GM19467 (cell line): ENCODE data around the gene TLDC2.
"Not testable (repeated sequence)": the region's sequence is repeated elsewhere in the genome, so short reads cannot be mapped to it uniquely, and the experiment has no call there.

ENCODE experiments used
- ATAC-seq: cut with Tn5 transposase; IDR thresholded peaks from one replicate; pipeline ENCODE4 v1.9.1; 2021; ENCODE audit warnings: mild to moderate bottlenecking, moderate library complexity; ENCODE audit not compliant: unreplicated experiment

Gene TLDC2

GRCh38 chr20:36875702-36876472, at the start of gene TLDC2:
Gene TLDC2 (plus strand): TSS chr20:36876138. CDS start chr20:36876175, 37 bp downstream.
- no peak for ATAC-seq

- ATAC-seq, result no peak
These were observed 49.2 kb upstream of the TLDC2 start for GRCh38 chr20:36826554-36827244.

- peak; percentile 78 for ATAC-seq
These were observed 48.2 kb upstream of the TLDC2 start for GRCh38 chr20:36827541-36828279.

DNA sequence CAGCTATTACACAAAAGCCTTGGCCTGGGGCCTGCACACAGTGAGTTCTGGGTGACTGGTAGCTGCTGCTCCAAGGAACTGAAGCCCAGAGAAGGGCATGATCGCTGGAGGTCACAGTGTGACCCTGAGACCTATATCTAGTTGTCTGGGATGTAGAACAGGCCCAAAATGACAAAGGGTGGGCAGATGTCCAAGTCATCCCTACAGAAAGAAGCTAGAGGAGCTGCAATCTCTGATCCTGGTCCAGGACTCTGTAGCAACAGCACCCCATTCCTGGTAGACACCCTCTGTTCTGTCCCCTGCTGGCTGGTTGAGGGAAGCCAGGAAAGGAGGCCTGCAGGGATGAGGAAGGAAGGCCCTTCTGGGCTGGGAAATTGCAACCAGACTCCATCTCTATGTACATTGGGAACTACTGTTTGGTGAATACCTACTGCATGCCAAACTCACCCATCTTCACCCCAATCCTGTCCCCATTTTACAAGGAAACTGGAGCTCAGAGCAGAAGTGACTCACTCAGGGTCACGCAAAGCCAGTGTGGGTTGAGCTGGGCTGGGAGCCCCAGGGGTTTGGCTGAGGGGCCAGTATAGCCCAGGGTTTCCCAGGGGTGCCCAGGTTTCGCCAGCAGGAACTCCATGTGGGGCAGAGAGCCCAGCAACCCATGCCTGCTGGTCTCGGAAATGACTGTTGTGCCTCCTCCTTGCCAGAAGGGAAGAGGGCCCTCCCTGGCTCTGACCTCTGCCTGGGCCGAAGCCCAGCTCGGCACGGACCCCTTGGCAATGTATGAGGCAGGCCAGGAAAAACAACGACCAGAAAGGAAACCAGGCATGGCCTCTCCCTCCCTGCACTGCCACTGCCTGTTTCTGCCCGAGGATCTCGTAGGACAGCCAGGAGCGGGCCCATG, 44.9 kb upstream of the TLDC2 start:
- no peak for ATAC-seq

GRCh38 chr20:36832791-36833190, 43.1 kb upstream of the TLDC2 start:
- ATAC-seq, result no peak

- ATAC-seq, result no peak
These were observed 42.5 kb upstream of the TLDC2 start for GRCh38 chr20:36833275-36834020.

- ATAC-seq, result no peak
These were observed 40.9 kb upstream of the TLDC2 start for GRCh38 chr20:36835025-36835424.

GRCh38 chr20:36835453-36836198, 40.3 kb upstream of the TLDC2 start:
- ATAC-seq, result peak; percentile 83

DNA sequence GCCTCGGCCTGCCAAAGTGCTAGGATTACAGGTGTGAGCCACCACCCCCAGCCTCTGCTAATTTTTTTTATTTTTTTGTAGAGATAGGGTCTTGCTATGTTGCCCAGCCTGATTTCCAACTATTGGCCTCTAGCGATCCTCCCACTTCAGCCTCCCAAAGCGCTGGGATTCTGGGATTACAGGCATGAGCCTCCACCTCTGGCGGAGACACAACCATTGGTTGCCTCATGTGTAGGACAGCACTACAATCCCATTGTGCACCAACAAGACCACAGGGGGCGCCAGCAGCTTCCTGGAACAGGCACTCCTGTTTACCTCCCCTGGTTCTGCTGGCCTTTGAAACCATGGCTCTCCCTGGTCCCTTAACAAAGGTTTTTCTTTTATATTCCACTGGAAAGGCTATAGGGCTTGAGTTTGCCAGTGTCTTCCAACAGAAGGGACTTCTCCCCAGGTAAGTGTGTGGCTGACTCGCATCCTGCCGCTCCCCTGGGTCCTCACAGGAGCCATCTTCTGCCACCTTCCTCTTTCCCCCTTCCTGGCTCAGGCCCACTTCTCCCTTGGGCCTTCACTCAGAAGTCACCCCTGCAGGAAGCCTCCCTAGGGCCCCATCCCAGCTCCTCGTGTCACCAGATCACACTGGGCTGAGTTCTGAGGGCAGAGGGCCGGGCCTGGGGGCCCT, 39.2 kb upstream of the TLDC2 start:
- ATAC-seq, result no peak

DNA sequence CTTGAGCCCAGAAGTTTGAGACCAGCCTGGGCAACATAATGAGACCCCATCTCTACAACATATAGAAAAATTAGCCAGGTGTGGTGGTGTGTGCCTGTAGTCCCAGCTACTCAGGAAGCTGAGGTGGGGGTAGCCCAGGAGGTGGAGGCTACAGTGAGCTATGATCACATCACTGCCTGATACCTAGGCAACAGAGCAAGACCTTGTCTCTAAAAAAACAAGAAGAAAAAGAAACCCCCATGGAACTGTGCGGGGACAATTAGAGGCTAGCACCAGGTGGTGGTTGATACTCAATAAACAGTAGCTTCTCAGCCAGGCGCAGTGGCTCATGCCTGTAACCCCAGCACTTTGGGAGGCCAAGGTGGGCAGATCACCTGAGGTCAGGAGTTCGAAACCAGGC, 37.6 kb upstream of the TLDC2 start:
- not testable (repeated sequence) for ATAC-seq

DNA sequence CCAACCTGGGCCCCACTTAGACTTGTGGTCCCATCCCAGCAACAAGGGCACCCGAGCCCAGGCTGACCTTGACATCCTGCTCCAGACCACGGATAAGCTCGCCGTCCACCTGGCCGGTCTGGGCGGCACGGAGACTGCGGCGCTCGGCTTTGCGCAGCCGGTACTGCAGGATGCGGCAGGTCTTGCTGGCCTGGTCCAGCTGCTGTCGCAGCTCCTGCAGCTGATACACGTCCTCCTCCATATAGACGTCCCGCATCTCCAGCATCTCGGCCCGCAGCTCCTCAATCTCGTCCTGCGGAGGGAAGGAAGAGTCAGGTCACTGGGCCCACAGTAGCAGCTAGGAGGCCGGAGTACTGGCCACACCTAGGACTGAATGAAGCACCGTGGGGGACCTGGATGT, 36.8 kb upstream of the TLDC2 start:
- ATAC-seq, result no peak

DNA sequence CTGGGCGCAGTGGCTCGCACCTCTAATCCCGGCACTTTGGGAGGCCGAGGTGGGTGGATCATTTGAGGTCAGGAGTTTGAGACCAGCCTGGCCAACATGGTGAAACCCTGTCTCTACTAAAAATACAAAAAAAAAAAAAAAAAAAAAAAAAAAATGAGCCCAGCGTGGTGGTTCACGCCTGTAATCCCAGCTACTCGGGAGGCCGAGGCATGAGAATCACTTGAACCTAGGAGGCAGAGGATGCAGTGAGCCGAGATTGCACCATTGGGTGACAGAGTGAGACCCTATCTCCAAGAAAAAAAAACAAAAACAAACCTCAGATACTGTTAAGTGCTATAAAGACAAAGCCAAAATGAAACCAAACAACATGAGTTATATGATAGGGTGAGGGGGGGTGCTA, 34.9 kb upstream of the TLDC2 start:
- ATAC-seq, result not testable (repeated sequence)

- no peak for ATAC-seq
These were observed 30.5 kb upstream of the TLDC2 start for GRCh38 chr20:36845288-36845971.

DNA sequence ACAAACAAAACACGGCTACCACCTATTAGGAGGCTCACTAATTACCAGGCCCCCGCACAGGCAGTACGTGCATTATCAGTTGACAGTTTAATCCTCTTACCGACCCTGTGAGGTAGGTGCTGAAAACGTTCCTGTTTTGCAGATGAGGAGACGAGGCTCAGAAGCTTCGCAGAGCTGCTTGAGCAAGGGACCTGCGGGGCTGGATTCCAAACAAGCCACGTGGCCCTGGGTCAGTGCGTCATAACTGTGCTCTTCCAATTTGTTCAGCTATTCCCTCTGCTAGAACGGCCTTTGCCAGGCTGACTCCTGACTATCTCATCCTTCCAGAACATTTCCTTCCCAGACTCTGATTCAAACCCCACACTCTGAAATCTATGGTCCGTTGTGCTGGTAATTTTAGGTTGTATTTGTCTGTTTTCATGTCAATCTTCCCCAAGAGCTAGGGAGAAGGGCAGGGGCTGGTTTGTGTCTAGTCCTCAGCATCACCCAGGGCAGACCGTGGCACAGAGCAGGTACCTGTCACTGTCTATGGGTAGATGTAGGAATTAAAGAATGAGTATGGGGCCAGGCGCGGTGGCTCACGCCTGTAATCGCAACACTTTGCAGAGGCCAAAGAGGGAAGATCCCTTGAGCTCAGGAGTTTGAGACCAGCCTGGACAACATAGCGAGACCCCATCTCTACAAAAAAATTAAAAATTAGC, 28.8 kb upstream of the TLDC2 start:
- ATAC-seq, result no peak

GRCh38 chr20:36847710-36848040, 28.3 kb upstream of the TLDC2 start:
- ATAC-seq, result no peak

- no peak for ATAC-seq
These were observed 27.8 kb upstream of the TLDC2 start for GRCh38 chr20:36848078-36848660.

GRCh38 chr20:36848677-36849076, 27.3 kb upstream of the TLDC2 start:
- ATAC-seq, result no peak
